H1 (cell line): ENCODE measurements around the gene AURKAIP1. TPM values are rescaled to one million over a fixed set of nuclear protein-coding genes. Genes with fewer than 3 reads are reported as not detected.

Experiments used
- ATF2 ChIP-seq: IDR thresholded peaks from 2 replicates; pipeline ENCODE4 v1.6.1; 2012; ENCODE audit warnings: low read length, inconsistent platforms
- HDAC2 ChIP-seq, 2 experiments: fragments of 300-600 bp in 1 of 2; sonication (generic) in 1 of 2; IDR thresholded peaks; 2 replicates each; pipeline ENCODE4 v1.6.1; 2011 to 2012; ENCODE audit warnings: low read depth in 2 of 2, low read length in 2 of 2, mild to moderate bottlenecking in 2 of 2, moderate library complexity in 2 of 2, borderline replicate concordance in 1 of 2, inconsistent platforms in 1 of 2
- KDM1A ChIP-seq: fragments of 200-600, 300-600 bp; sonication (generic); IDR thresholded peaks from 2 replicates; pipeline ENCODE4 v1.7.1; 2016; ENCODE audit warnings: mild to moderate bottlenecking, low read length, borderline replicate concordance
- KDM4A ChIP-seq: IDR thresholded peaks from one replicate; pipeline ENCODE4 v1.7.1; 2012; ENCODE audit warnings: low read depth, mild to moderate bottlenecking, moderate library complexity, low read length, inconsistent platforms; ENCODE audit not compliant: severe bottlenecking
- MAFK ChIP-seq: IDR thresholded peaks from 2 replicates; pipeline ENCODE4 v1.6.1; 2012; ENCODE audit warnings: low read depth, mild to moderate bottlenecking, improper control_type of control experiment, low read length
- RAD21 ChIP-seq, 2 experiments: IDR thresholded peaks in 1 of 2; conservative IDR thresholded peaks in 1 of 2; 2 replicates each; pipeline ENCODE4 v1.6.1; 2011; ENCODE audit warnings: low read depth in 2 of 2, low read length in 2 of 2, improper control_type of control experiment in 1 of 2, inconsistent platforms in 1 of 2, mild to moderate bottlenecking in 1 of 2, moderate library complexity in 1 of 2
- SAP30 ChIP-seq: fragments of 300-600 bp; sonication (generic); IDR thresholded peaks from 2 replicates; pipeline ENCODE4 v1.7.1; 2012; ENCODE audit warnings: low read length, moderate library complexity, mild to moderate bottlenecking, inconsistent platforms; ENCODE audit not compliant: insufficient read depth, insufficient replicate concordance
- TCF12 ChIP-seq: IDR thresholded peaks from 2 replicates; pipeline ENCODE4 v1.6.1; 2011; ENCODE audit warnings: low read depth, mild to moderate bottlenecking, low read length
- USF2 ChIP-seq: IDR thresholded peaks from 2 replicates; pipeline ENCODE4 v1.6.1; 2011; ENCODE audit warnings: low read length, improper control_type of control experiment
- polyA plus RNA-seq, 7 experiments: library from polyadenylated mRNA; depleted of rRNA in 3 of 7; stranded (reverse) in 5 of 7; unstranded in 2 of 7; fragments of >200 nt in 5 of 7; fragments of 200-250 nt in 2 of 7; gene quantifications; 1 replicate in 5 of 7; 2 replicates in 1 of 7; 4 replicates in 1 of 7; pipeline versions ENCODE4 v1.2.1 to v1.2.3, GENCODE V29; 2011 to 2013; ENCODE audit warnings: missing spikeins in 2 of 7, mixed read lengths in 2 of 7
- total RNA-seq: library from RNA; stranded (reverse); fragmentation: NEBNext Ultra II Directional; extraction: Animal tissue kit (Norgen Biotek cat#: 25700); gene quantifications from 2 replicates; pipeline ENCODE4 v1.2.1, GENCODE V29; 2021

The AURKAIP1 gene
- total and polyA plus RNA-seq, 2 of the 8 experiments (the other 6 are each of a cell fraction or from before 2014, with no cell fraction given): 87.8 to 194 TPM

- no peak for TF ChIP-seq SAP30
- TF ChIP-seq ATF2: no peak
- TF ChIP-seq HDAC2 (IDR thresholded peaks at IDR 0.05; ENCODE audit: borderline replicate concordance in 1 of 2, low read depth in 2 of 2, low read length in 2 of 2): no peak
- no peak for TF ChIP-seq USF2
- no peak for TF ChIP-seq TCF12
- no peak for TF ChIP-seq KDM1A
- no peak for TF ChIP-seq KDM4A
- no peak for TF ChIP-seq RAD21 (IDR thresholded peaks at IDR 0.05 in 1 of 2, conservative IDR thresholded peaks at IDR 0.05 in 1 of 2; ENCODE audit: low read depth in 2 of 2, low read length in 2 of 2)
- no peak for TF ChIP-seq MAFK
Measured at GRCh38 chr1:1421147-1421906, 46.3 kb upstream of the AURKAIP1 start, which contains the start of gene ANKRD65 (continued).
